Endothelial cell of umbilical vein (primary cell): ENCODE data around the gene SRP19. TPM values are rescaled to one million over a fixed set of nuclear protein-coding genes. Genes with fewer than 3 reads are reported as not detected.

ENCODE experiments used
- BruUV-seq: library from RNA; stranded (reverse); fragments of 400-500 nt; replicated peaks from 2 replicates; lab custom pipeline; 2021; lab: Mats Ljungman, UMichigan
- CTCF ChIA-PET: fragments of 300-600, 350-600 bp; sonication (Branson Sonifier 250); formaldehyde crosslinking; loops from one replicate; lab custom pipeline; 2021; ENCODE audit warnings: antibody characterized with exemption, inconsistent platforms; lab: Charles Lee
- POLR2A ChIA-PET: fragments of 300-600, 350-600 bp; sonication (Branson Sonifier 250); formaldehyde crosslinking; loops from one replicate; lab custom pipeline; 2021; ENCODE audit warnings: antibody characterized with exemption, inconsistent platforms; lab: Charles Lee
- DNase-seq: peaks from one replicate; pipeline ENCODE4 v3.0.0-alpha.2; 2011; ENCODE audit warnings: low read depth, low spot score
- FAIRE-seq: peaks from 2 replicates; lab custom pipeline; 2011; peaks lifted over from hg19 to GRCh38; lab: Jason Lieb, UNC
- H2AFZ ChIP-seq: 2 replicates; pipeline ENCODE4 v1.6.0; 2012; ENCODE audit warnings: low read depth, low read length, control low read depth, inconsistent platforms
- H3K27ac ChIP-seq: 2 replicates; pipeline ENCODE4 v1.5.1; 2011; ENCODE audit warnings: low read depth, mild to moderate bottlenecking, control low read depth, low read length, moderate library complexity; ENCODE audit not compliant: insufficient read depth
- H3K27me3 ChIP-seq, 2 experiments: 2 replicates each; pipeline versions ENCODE4 v1.6.0 to v1.6.1; 2011; ENCODE audit warnings: low read length in 2 of 2, mixed read lengths in 1 of 2; ENCODE audit not compliant: control insufficient read depth in 2 of 2, insufficient read depth in 2 of 2
- H3K36me3 ChIP-seq, 2 experiments: 2 replicates in 1 of 2; 3 replicates in 1 of 2; pipeline ENCODE4 v1.5.1; 2011; ENCODE audit warnings: low read length in 2 of 2, mild to moderate bottlenecking in 1 of 2, moderate library complexity in 1 of 2; ENCODE audit not compliant: control insufficient read depth in 2 of 2, insufficient read depth in 2 of 2; ENCODE audit errors: extremely low read depth in 1 of 2
- H3K4me1 ChIP-seq: 3 replicates; pipeline ENCODE4 v1.5.1; 2011; ENCODE audit warnings: mild to moderate bottlenecking, low read length; ENCODE audit not compliant: control insufficient read depth, insufficient read depth; ENCODE audit errors: extremely low read depth
- H3K4me2 ChIP-seq: 2 replicates; pipeline ENCODE4 v1.6.1; 2011; ENCODE audit warnings: low read length, control low read depth, mixed read lengths; ENCODE audit not compliant: insufficient read depth
- H3K4me3 ChIP-seq, 3 experiments: fragments of 200-600 bp in 1 of 3; sonication (generic), shearing (Covaris generic) in 1 of 3; replicated peaks in 1 of 3; 2 replicates each; pipeline ENCODE4 v1.5.1; 2011 to 2016; ENCODE audit warnings: control low read depth in 3 of 3, low read length in 3 of 3, mild to moderate bottlenecking in 2 of 3, inconsistent platforms in 1 of 3, low read depth in 1 of 3, moderate library complexity in 1 of 3; ENCODE audit not compliant: insufficient read depth in 1 of 3
- H3K79me2 ChIP-seq: 2 replicates; pipeline ENCODE4 v1.6.0; 2012; ENCODE audit warnings: low read length, inconsistent platforms; ENCODE audit not compliant: control insufficient read depth, insufficient read depth
- H3K9ac ChIP-seq: replicated peaks from 2 replicates; pipeline ENCODE3; 2011; ENCODE audit warnings: low read length, control low read depth; ENCODE audit not compliant: insufficient read depth; ENCODE audit errors: extremely low read depth
- H3K9me1 ChIP-seq: replicated peaks from 3 replicates; pipeline ENCODE4 v1.6.0; 2011; ENCODE audit warnings: mild to moderate bottlenecking, low read length; ENCODE audit not compliant: control insufficient read depth, insufficient read depth; ENCODE audit errors: extremely low read depth
- H3K9me3 ChIP-seq: replicated peaks from 2 replicates; pipeline ENCODE4 v1.5.1; 2012; ENCODE audit warnings: low read length, inconsistent platforms; ENCODE audit not compliant: control insufficient read depth, insufficient read depth
- H4K20me1 ChIP-seq: replicated peaks from 2 replicates; pipeline ENCODE3; 2011; ENCODE audit warnings: mild to moderate bottlenecking, low read length; ENCODE audit not compliant: control insufficient read depth, insufficient read depth; ENCODE audit errors: extremely low read depth
- EZH2 ChIP-seq: IDR thresholded peaks from 2 replicates; pipeline ENCODE4 v1.6.1; 2012; ENCODE audit warnings: borderline replicate concordance, low read depth, mild to moderate bottlenecking, moderate library complexity, low read length, inconsistent platforms; ENCODE audit not compliant: severe bottlenecking
- FOS ChIP-seq: IDR thresholded peaks from 2 replicates; pipeline ENCODE4 v1.6.1; 2011; ENCODE audit warnings: mild to moderate bottlenecking, low read length, moderate library complexity, borderline replicate concordance; ENCODE audit not compliant: insufficient read depth
- GATA2 ChIP-seq: IDR thresholded peaks from 2 replicates; pipeline ENCODE4 v1.7.0; 2011; ENCODE audit warnings: low read depth, mild to moderate bottlenecking, moderate library complexity, mixed read lengths, low read length; ENCODE audit not compliant: insufficient read length, insufficient read depth
- JUN ChIP-seq: IDR thresholded peaks from 2 replicates; pipeline ENCODE4 v1.6.1; 2011; ENCODE audit warnings: borderline replicate concordance, low read depth; ENCODE audit not compliant: insufficient read length, insufficient read depth
- MYC ChIP-seq: IDR thresholded peaks from one replicate; pipeline ENCODE4 v1.6.1; 2011; ENCODE audit warnings: mild to moderate bottlenecking, low read depth, low read length
- POLR2A ChIP-seq: IDR thresholded peaks from 2 replicates; pipeline ENCODE4 v1.6.1; 2012; ENCODE audit warnings: low read depth, mild to moderate bottlenecking, control low read depth, low read length
- POLR2AphosphoS5 ChIP-seq: IDR thresholded peaks from 2 replicates; pipeline ENCODE4 v1.6.1; 2012; ENCODE audit warnings: low read depth, mild to moderate bottlenecking, control low read depth, low read length, moderate library complexity; ENCODE audit not compliant: insufficient read depth
- dilution Hi-C: fragments of 300-500 bp; cut with MboI; formaldehyde crosslinking; loops from one replicate; pipeline ENCODE4 v1.15.0; 2019; ENCODE audit warnings: low sequenced_read_pairs; ENCODE audit not compliant: extremely low pct_ligation_motif_present
- intact Hi-C: fragments of 100-400 bp; cut with micrococcal nuclease; formaldehyde crosslinking; loops from one replicate; pipeline ENCODE4 v1.10.0; 2022
- polyA plus RNA-seq, 4 experiments: library from polyadenylated mRNA; depleted of rRNA in 3 of 4; stranded (reverse) in 3 of 4; unstranded in 1 of 4; fragments of >200 nt; gene quantifications; 2 replicates each; pipeline versions ENCODE4 v1.2.1 to v1.2.3, GENCODE V29; 2011 to 2012; ENCODE audit warnings: missing spikeins in 1 of 4
- total RNA-seq: library from RNA; stranded (reverse); gene quantifications from 2 replicates; pipeline ENCODE4 v1.2.3, GENCODE V29; 2021
- TF ChIP-seq, protein P1 (sequence below), 2 donors: IDR thresholded peaks; 1 replicate in 1 of 2; 2 replicates in 1 of 2; pipeline ENCODE4 v1.5.1; 2011; ENCODE audit warnings: low read length in 2 of 2, mild to moderate bottlenecking in 2 of 2, moderate library complexity in 2 of 2, control low read depth in 1 of 2, inconsistent platforms in 1 of 2, low read depth in 1 of 2; ENCODE audit not compliant: insufficient read depth in 1 of 2; ENCODE audit errors: extremely low read depth in 1 of 2
- TF ChIP-seq, protein P2 (sequence below): IDR thresholded peaks from 2 replicates; pipeline ENCODE4 v1.6.1; 2011; ENCODE audit not compliant: insufficient read depth, insufficient read length

SRP19 gene
- total and polyA plus RNA-seq, 2 donors (not counting 3 experiments of a cell fraction or from before 2014, with no cell fraction given), result 28.6 to 69.4 TPM

DNA sequence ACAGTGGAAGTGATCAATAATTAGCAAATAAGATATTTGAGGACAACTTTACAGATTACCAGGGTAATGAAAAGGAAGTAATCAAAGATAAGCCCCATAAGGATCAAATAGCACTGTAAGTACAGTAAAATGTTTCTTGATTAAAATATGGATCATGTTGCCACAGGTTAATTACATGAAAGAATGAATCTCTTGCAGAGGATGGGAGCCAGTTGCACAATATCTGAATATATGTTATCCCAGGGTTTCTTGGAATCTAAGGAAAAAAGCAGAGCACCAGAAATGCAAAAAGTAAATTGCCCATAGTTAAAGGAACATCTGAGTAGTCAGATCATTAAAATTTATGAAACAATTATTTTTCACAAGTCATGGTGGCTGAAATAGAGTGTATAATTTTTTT lies 13.8 kb upstream of the SRP19 start:
- CTCF ChIA-PET, result no interaction called here

More for the DNA sequence above, 13.8 kb upstream of the SRP19 start:
- H3K9me1 ChIP-seq, result no peaks in the 10 kb centered on the region
- intact Hi-C loops, result no loop called here
- FAIRE-seq, result no peak
- POLR2A ChIA-PET, result no interaction called here
- no TSS peak for BruUV-seq
- no peaks in the 10 kb centered on the region for H3K27me3 ChIP-seq
- no peak overlapping the region for H2AFZ ChIP-seq
- H3K4me3 ChIP-seq, result no peak overlapping the region
- no peak overlapping the region for H3K9ac ChIP-seq
- H3K79me2 ChIP-seq, result no peaks in the 10 kb centered on the region
- H4K20me1 ChIP-seq, result no peaks in the 10 kb centered on the region
- dilution Hi-C loops, result no loop called here
- no peaks in the 10 kb centered on the region for H3K36me3 ChIP-seq
- H3K4me1 ChIP-seq, result no peaks in the 10 kb centered on the region
- TF ChIP-seq MYC (no peak), POLR2A (no peak), POLR2AphosphoS5 (no peak), FOS (no peak), EZH2 (no peak), GATA2 (no peak), JUN (no peak)
- TF ChIP-seq, protein P1, sequence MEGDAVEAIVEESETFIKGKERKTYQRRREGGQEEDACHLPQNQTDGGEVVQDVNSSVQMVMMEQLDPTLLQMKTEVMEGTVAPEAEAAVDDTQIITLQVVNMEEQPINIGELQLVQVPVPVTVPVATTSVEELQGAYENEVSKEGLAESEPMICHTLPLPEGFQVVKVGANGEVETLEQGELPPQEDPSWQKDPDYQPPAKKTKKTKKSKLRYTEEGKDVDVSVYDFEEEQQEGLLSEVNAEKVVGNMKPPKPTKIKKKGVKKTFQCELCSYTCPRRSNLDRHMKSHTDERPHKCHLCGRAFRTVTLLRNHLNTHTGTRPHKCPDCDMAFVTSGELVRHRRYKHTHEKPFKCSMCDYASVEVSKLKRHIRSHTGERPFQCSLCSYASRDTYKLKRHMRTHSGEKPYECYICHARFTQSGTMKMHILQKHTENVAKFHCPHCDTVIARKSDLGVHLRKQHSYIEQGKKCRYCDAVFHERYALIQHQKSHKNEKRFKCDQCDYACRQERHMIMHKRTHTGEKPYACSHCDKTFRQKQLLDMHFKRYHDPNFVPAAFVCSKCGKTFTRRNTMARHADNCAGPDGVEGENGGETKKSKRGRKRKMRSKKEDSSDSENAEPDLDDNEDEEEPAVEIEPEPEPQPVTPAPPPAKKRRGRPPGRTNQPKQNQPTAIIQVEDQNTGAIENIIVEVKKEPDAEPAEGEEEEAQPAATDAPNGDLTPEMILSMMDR (IDR thresholded peaks at IDR 0.05; ENCODE audit: extremely low read depth in 1 of 2, insufficient read depth in 1 of 2, low read depth in 1 of 2, low read length in 2 of 2), result no peak
- TF ChIP-seq, protein P2, sequence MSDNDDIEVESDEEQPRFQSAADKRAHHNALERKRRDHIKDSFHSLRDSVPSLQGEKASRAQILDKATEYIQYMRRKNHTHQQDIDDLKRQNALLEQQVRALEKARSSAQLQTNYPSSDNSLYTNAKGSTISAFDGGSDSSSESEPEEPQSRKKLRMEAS, result no peak
- no peak overlapping the region for H3K4me2 ChIP-seq
- no peaks in the 10 kb centered on the region for H3K9me3 ChIP-seq
- H3K27ac ChIP-seq, result no peak overlapping the region
- no peak for DNase-seq
